ENCODE measurements around the gene TSEN54. TPM values are rescaled to one million over a fixed set of nuclear protein-coding genes. Genes with fewer than 3 reads are reported as not detected.

Gene TSEN54
- polyA plus RNA-seq, 1 experiment: 17.9 TPM

GRCh38 chr17:75504347-75505151, 11.8 kb upstream of the TSEN54 start:
- H3K27me3 ChIP-seq (ENCODE audit: control insufficient read depth, insufficient read depth, low read length): no peaks in the 10 kb centered on the region
- ChIA-PET POLR2A (no interaction called here), CTCF (interaction anchor here (0.9 to 2.1 kb wide), 4 partner anchors 8 to 129 kb away, joined by 3 to 8 read pairs (median 4); partner anchors contain the start of gene SMIM5)
- H3K36me3 ChIP-seq (ENCODE audit: control insufficient read depth, insufficient read depth, low read length): peaks cover 26% of the 10 kb centered on the region
- DNase-seq (ENCODE audit: low read depth): no peak
- H3K4me3 ChIP-seq (ENCODE audit: low read depth, low read length): no peak overlapping the region
- TF ChIP-seq, protein P1, sequence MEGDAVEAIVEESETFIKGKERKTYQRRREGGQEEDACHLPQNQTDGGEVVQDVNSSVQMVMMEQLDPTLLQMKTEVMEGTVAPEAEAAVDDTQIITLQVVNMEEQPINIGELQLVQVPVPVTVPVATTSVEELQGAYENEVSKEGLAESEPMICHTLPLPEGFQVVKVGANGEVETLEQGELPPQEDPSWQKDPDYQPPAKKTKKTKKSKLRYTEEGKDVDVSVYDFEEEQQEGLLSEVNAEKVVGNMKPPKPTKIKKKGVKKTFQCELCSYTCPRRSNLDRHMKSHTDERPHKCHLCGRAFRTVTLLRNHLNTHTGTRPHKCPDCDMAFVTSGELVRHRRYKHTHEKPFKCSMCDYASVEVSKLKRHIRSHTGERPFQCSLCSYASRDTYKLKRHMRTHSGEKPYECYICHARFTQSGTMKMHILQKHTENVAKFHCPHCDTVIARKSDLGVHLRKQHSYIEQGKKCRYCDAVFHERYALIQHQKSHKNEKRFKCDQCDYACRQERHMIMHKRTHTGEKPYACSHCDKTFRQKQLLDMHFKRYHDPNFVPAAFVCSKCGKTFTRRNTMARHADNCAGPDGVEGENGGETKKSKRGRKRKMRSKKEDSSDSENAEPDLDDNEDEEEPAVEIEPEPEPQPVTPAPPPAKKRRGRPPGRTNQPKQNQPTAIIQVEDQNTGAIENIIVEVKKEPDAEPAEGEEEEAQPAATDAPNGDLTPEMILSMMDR (IDR thresholded peaks at IDR 0.05; ENCODE audit: insufficient read depth, low read depth, low read length): peak; percentile 65

- POLR2A ChIA-PET: no interaction called here
- H3K36me3 ChIP-seq (ENCODE audit: control insufficient read depth, insufficient read depth, low read length): peaks cover 28% of the 10 kb centered on the region
- TF ChIP-seq, protein P1 (IDR thresholded peaks at IDR 0.05; ENCODE audit: insufficient read depth, low read depth, low read length): no peak
Measured at GRCh38 chr17:75505152-75505409, 11.2 kb upstream of the TSEN54 start.

DNA sequence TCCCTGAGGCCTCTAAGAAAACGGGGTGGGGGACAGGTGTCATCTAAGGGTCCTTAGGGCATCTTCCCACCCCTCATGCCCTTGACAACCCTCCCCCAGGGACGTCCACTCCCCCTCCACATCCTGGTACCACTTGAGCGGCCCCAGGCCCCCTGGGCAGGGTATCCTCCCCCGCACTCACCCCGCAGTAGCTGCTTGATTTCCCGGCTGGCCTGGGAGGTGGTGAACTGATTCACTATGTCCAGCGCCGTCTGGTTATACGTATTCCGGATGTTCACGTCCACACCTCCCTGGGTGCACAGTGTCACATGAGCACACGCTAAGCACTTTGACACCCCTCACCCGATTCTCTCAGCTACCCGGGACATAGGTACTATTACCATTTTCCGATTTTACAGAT, 10.7 kb upstream of the TSEN54 start:
- no peak for DNase-seq (ENCODE audit: low read depth)
- Histone ChIP-seq H3K4me3 (ENCODE audit: low read depth, low read length) (no peak overlapping the region), H3K36me3 (ENCODE audit: control insufficient read depth, insufficient read depth, low read length) (peaks cover 27% of the 10 kb centered on the region), H3K27me3 (ENCODE audit: control insufficient read depth, insufficient read depth, low read length) (no peaks in the 10 kb centered on the region)
- POLR2A ChIA-PET: no interaction called here
- TF ChIP-seq, protein P1 (IDR thresholded peaks at IDR 0.05; ENCODE audit: insufficient read depth, low read depth, low read length): no peak
- CTCF ChIA-PET: interaction anchor here (1.8 kb wide), 1 partner anchor 18 kb away, joined by 4 read pairs; no protein-coding TSS in a partner anchor

More at GRCh38 chr17:75505152-75505409, 11.2 kb upstream of the TSEN54 start:
- CTCF ChIA-PET: interaction anchor here (0.9 to 1.8 kb wide), 2 partner anchors 17 to 75 kb away, joined by 3 to 4 read pairs; no protein-coding TSS in a partner anchor
- no peak for DNase-seq (ENCODE audit: low read depth)
- no peaks in the 10 kb centered on the region for H3K27me3 ChIP-seq (ENCODE audit: control insufficient read depth, insufficient read depth, low read length)
- no peak overlapping the region for H3K4me3 ChIP-seq (ENCODE audit: low read depth, low read length)

- TF ChIP-seq, protein P1 (IDR thresholded peaks at IDR 0.05; ENCODE audit: insufficient read depth, low read depth, low read length): no peak
- no peak overlapping the region for H3K4me3 ChIP-seq (ENCODE audit: low read depth, low read length)
- H3K36me3 ChIP-seq (ENCODE audit: control insufficient read depth, insufficient read depth, low read length): peaks cover 23% of the 10 kb centered on the region
- DNase-seq (ENCODE audit: low read depth): no peak
- H3K27me3 ChIP-seq (ENCODE audit: control insufficient read depth, insufficient read depth, low read length): no peaks in the 10 kb centered on the region
- ChIA-PET POLR2A (no interaction called here), CTCF (no interaction called here)
Measured at GRCh38 chr17:75506134-75506533, 10.2 kb upstream of the TSEN54 start.

GRCh38 chr17:75506888-75507287, 9.4 kb upstream of the TSEN54 start:
- H3K4me3 ChIP-seq (ENCODE audit: low read depth, low read length): no peak overlapping the region
- CTCF ChIA-PET: no interaction called here
- TF ChIP-seq, protein P1 (IDR thresholded peaks at IDR 0.05; ENCODE audit: insufficient read depth, low read depth, low read length): no peak
- peaks cover 22% of the 10 kb centered on the region for H3K36me3 ChIP-seq (ENCODE audit: control insufficient read depth, insufficient read depth, low read length)
- POLR2A ChIA-PET: no interaction called here
- DNase-seq (ENCODE audit: low read depth): no peak
- H3K27me3 ChIP-seq (ENCODE audit: control insufficient read depth, insufficient read depth, low read length): no peaks in the 10 kb centered on the region
